Measurements from ENCODE around the gene GUCD1. TPM values are rescaled to one million over a fixed set of nuclear protein-coding genes. Genes with fewer than 3 reads are reported as not detected.

GUCD1 gene
- total and polyA plus RNA-seq, 9 of the 15 experiments (the other 6 are each of a cell fraction or from before 2014, with no cell fraction given), result 31.5 to 67.8 (median 50.3) TPM

- no peak for TF ChIP-seq ELK3 (CRISPR knock-in tag; IDR thresholded peaks at IDR 0.05)
- no peak for TF ChIP-seq NR4A1 (CRISPR knock-in tag; IDR thresholded peaks at IDR 0.05)
- no peak for TF ChIP-seq NR4A1 (tag; IDR thresholded peaks at IDR 0.05)
- TF ChIP-seq POLR2A (conservative IDR thresholded peaks at IDR 0.05), result peak; percentile 51; the same call in 1 of the 2 replicates
- TF ChIP-seq ZFX (CRISPR knock-in tag; IDR thresholded peaks at IDR 0.05), result peak; percentile 67
- TF ChIP-seq, protein P1, sequence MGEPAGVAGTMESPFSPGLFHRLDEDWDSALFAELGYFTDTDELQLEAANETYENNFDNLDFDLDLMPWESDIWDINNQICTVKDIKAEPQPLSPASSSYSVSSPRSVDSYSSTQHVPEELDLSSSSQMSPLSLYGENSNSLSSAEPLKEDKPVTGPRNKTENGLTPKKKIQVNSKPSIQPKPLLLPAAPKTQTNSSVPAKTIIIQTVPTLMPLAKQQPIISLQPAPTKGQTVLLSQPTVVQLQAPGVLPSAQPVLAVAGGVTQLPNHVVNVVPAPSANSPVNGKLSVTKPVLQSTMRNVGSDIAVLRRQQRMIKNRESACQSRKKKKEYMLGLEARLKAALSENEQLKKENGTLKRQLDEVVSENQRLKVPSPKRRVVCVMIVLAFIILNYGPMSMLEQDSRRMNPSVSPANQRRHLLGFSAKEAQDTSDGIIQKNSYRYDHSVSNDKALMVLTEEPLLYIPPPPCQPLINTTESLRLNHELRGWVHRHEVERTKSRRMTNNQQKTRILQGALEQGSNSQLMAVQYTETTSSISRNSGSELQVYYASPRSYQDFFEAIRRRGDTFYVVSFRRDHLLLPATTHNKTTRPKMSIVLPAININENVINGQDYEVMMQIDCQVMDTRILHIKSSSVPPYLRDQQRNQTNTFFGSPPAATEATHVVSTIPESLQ (CRISPR knock-in tag; IDR thresholded peaks at IDR 0.05), result no peak
- no peak for TF ChIP-seq PHF20 (IDR thresholded peaks at IDR 0.05; ENCODE audit: partially characterized antibody)
- no peak for TF ChIP-seq SRSF9 (IDR thresholded peaks at IDR 0.05; ENCODE audit: borderline replicate concordance, low read depth, low read length)
- TF ChIP-seq, protein P2, sequence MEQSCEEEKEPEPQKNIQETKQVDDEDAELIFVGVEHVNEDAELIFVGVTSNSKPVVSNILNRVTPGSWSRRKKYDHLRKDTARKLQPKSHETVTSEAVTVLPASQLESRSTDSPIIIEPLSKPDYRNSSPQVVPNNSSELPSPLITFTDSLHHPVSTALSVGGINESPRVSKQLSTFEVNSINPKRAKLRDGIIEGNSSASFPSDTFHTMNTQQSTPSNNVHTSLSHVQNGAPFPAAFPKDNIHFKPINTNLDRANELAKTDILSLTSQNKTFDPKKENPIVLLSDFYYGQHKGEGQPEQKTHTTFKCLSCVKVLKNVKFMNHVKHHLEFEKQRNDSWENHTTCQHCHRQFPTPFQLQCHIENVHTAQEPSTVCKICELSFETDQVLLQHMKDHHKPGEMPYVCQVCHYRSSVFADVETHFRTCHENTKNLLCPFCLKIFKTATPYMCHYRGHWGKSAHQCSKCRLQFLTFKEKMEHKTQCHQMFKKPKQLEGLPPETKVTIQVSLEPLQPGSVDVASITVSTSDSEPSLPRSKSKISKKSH (CRISPR knock-in tag; IDR thresholded peaks at IDR 0.05), result no peak
- TF ChIP-seq LEF1 (IDR thresholded peaks at IDR 0.05), result no peak
- no peak for TF ChIP-seq IFI16 (CRISPR knock-in tag; IDR thresholded peaks at IDR 0.05)
- TF ChIP-seq, protein P3, sequence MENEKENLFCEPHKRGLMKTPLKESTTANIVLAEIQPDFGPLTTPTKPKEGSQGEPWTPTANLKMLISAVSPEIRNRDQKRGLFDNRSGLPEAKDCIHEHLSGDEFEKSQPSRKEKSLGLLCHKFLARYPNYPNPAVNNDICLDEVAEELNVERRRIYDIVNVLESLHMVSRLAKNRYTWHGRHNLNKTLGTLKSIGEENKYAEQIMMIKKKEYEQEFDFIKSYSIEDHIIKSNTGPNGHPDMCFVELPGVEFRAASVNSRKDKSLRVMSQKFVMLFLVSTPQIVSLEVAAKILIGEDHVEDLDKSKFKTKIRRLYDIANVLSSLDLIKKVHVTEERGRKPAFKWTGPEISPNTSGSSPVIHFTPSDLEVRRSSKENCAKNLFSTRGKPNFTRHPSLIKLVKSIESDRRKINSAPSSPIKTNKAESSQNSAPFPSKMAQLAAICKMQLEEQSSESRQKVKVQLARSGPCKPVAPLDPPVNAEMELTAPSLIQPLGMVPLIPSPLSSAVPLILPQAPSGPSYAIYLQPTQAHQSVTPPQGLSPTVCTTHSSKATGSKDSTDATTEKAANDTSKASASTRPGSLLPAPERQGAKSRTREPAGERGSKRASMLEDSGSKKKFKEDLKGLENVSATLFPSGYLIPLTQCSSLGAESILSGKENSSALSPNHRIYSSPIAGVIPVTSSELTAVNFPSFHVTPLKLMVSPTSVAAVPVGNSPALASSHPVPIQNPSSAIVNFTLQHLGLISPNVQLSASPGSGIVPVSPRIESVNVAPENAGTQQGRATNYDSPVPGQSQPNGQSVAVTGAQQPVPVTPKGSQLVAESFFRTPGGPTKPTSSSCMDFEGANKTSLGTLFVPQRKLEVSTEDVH (IDR thresholded peaks at IDR 0.05; ENCODE audit: low read depth, partially characterized antibody), result no peak
- peak; percentile 49; the same call in 1 of the 2 replicates for TF ChIP-seq PHF8 (IDR thresholded peaks at IDR 0.05; ENCODE audit: borderline replicate concordance, low read length)
- no peak for TF ChIP-seq ZC3H8 (IDR thresholded peaks at IDR 0.05)
- TF ChIP-seq CCNT2 (IDR thresholded peaks at IDR 0.05; ENCODE audit: borderline replicate concordance, extremely low read depth, insufficient read length, low read depth, low read length), result peak; percentile 18
- TF ChIP-seq CEBPG (CRISPR knock-in tag; IDR thresholded peaks at IDR 0.05), result peak; percentile 50; the same call in 1 of the 2 replicates
- no peak for TF ChIP-seq CEBPG (tag; conservative IDR thresholded peaks at IDR 0.05 in 1 of 2, IDR thresholded peaks at IDR 0.05 in 1 of 2)
- no peak for TF ChIP-seq NFXL1 (CRISPR knock-in tag; IDR thresholded peaks at IDR 0.05)
Measured at GRCh38 chr22:24592851-24593558, 38.1 kb upstream of the GUCD1 start, which contains the start of gene LRRC75B (continued).
